Choroid plexus epithelial cell (primary cell): Measurements from ENCODE around the gene SBK1.
A peak's percentile ranks its signal among the peaks of the same experiment; 100 is the strongest.

Source experiments
- DNase-seq: peaks from one replicate; pipeline ENCODE4 v3.0.0-alpha.2; 2010; ENCODE audit warnings: low read depth
- H3K4me3 ChIP-seq: 2 replicates; pipeline ENCODE4 v1.5.1; 2011; ENCODE audit warnings: low read depth, mild to moderate bottlenecking, control low read depth, low read length, moderate library complexity
- TF ChIP-seq, protein P1 (sequence below): conservative IDR thresholded peaks from 2 replicates; pipeline ENCODE4 v1.5.1; 2011; ENCODE audit warnings: low read depth, mild to moderate bottlenecking, control low read depth, inconsistent platforms, low read length, moderate library complexity

The SBK1 gene

DNA sequence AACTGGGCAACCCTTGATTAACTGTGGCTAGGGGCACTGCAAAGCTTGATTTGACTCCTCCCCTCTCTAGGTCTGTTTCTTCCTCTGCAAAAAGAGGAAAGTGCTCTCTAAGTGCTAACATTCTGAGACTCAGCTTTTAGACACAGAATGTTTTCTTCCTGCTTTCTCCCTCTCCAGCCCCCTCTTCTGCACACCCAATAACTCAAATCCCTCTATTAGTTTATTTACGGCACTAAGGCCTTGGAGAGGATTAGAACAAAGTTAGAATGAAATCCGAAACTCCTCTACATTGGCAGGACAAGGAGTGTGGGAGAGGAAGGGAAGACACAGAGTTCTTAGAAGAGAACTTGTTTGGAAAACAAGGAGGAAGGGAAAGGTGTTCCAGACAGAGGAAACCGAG is 3.3 kb upstream of the SBK1 start:
- H3K4me3 ChIP-seq, result no peak overlapping the region
- TF ChIP-seq, protein P1, sequence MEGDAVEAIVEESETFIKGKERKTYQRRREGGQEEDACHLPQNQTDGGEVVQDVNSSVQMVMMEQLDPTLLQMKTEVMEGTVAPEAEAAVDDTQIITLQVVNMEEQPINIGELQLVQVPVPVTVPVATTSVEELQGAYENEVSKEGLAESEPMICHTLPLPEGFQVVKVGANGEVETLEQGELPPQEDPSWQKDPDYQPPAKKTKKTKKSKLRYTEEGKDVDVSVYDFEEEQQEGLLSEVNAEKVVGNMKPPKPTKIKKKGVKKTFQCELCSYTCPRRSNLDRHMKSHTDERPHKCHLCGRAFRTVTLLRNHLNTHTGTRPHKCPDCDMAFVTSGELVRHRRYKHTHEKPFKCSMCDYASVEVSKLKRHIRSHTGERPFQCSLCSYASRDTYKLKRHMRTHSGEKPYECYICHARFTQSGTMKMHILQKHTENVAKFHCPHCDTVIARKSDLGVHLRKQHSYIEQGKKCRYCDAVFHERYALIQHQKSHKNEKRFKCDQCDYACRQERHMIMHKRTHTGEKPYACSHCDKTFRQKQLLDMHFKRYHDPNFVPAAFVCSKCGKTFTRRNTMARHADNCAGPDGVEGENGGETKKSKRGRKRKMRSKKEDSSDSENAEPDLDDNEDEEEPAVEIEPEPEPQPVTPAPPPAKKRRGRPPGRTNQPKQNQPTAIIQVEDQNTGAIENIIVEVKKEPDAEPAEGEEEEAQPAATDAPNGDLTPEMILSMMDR, result no peak
- no peak for DNase-seq

DNA sequence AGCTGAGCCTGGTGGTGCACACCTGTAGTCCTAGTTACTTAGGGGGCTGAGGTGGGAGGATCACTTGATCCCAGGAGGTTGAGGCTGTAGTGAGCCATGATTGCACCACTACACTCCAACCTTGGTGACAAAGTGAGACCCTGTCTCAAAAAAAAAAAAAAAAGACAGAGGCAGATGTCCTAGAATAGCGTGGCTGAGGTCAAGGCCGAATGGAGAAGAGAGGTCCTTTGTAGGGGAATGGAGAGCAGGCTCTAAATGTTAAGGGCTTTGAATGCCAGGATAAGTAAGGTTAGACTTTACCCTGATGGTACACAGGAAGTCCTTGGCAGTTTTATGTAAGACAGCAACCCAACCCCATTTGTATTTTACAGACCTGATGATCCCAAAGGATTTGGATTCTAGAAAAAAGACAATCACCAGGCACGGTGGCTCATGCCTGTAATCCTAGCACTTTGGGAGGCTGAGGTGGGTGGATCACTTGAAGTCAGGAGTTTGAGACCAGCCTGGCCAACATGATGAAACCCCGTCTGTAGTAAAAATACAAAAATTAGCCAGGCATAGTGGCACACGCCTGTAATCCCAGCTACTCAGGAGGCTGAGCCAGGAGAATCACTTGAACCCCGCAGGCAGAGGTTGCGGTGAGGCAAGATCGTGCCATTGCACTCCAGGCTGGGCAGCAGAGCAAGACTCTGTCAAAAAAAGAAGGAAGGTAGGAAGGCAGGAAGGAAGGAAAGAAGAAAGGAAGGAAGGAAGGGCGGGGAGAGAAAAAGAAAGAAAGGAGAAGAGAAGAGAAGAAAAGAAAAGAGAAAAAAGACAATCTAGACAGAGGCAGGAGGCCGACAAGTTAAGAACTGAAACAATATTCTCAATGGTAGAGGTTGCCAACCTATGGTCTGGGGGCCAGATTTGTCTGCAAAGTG is 2.1 kb upstream of the SBK1 start:
- no peak for DNase-seq
- TF ChIP-seq, protein P1, result no peak
- no peak overlapping the region for H3K4me3 ChIP-seq

DNA sequence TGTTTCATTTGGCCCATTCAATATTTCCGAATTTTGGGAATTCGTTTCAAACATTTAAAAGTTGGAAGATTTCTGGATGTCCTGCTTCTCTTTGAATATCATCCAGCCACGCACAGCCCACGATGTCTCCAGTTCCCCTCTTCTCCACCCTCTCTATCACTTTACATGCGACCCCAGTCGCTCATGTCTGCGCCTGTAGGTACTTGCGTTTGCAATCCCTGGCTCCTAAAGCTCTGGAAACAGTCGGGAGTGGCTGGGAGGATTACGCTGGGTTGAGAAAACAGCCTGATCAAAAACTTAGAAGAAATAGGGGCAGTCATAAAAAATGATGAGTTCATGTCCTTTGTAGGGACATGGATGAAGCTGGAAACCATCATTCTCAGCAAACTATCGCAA is 1.5 kb upstream of the SBK1 start:
- DNase-seq, result no peak
- H3K4me3 ChIP-seq, result no peak overlapping the region
- TF ChIP-seq, protein P1, result no peak

DNA sequence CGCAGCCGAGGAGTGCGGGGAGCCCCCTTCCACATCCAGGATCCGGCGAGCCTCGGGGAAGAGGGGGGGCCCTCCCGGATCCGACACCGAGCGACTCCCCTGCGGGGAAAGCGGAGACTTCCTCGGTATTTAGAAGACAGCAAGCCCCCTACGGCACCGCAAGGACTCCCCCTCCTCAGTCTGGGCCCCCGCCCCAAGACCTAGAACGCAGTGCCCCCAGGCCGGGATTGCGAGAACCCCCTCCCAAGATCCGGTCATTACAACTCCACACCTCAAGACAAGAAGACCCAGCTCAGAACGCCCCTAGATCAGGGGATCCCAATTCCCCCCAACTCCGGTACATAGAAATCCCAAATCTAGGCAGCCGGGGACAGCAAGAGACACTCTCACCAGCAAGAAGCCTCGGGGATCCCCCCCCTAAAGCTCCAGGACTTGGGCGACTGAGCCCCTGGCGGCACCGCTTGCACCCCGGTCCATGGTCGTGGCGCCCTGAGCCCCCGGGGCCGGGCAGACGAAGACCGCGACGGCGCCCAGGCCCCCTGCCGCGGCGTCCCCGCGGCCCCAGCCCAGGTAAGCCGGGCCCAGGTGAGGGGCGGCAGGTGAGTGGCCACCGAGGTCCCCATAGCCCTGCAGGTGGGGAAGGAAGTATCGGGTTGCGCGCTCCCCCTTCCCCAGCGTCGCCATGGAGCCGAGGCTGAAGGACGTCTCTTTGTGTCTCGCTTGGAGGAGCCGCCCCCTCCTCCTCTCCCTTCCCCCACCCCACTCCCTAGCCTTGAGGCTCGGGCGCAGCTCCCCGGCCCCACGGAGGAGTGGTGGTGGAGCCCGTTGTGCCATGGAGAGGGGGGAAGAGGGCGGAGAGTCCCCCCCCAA is 641 bp downstream of the SBK1 start:
- TF ChIP-seq, protein P1, result no peak
- no peak for DNase-seq
- H3K4me3 ChIP-seq, result peak overlapping the region; percentile 35

DNA sequence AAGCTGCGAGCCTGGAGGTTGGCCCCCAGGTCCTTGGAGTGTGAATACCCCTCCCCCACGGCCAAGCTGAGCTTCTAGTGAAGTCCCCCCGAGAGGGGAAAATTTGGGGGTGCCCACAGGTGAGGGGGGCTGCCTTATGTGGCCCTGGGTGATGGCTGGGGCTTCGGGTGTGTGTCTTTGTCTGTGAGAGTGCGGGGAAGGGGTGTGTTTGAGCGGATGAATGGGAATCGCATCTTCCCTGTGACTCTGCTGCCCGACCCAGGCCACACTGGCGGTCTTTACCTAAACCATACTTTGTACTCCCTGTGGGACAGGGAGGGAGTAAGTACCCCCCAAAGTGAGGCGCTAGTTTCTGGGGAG is 1.3 kb downstream of the SBK1 start:
- TF ChIP-seq, protein P1, result no peak
- H3K4me3 ChIP-seq, result no peak overlapping the region
- no peak for DNase-seq

DNA sequence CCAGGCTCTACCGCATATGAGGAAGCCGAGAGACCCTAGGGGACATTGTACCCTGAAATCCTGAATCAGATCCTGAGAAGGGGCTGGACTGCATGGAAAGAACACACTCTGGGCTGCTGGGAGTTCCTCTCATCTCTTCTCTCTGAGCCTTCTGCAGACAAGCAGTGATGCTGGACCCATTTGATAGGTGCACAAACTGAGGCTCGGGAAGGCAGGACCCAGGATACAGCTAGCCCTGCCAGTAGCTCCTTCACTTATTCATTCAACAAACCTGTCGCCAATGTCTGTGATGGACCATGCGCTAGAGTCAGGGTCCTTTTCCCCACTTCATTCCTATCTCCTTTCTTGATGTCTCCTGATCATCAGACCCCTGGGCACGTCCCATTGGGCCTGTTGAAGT is 1.9 kb downstream of the SBK1 start:
- H3K4me3 ChIP-seq, result no peak overlapping the region
- no peak for DNase-seq
- TF ChIP-seq, protein P1, result no peak
